GM20000 (cell line): ENCODE measurements around the gene ARMC7.
A peak's percentile ranks its signal among the peaks of the same experiment; 100 is the strongest.

ENCODE experiments used
- DNase-seq: peaks from one replicate; pipeline ENCODE4 v3.0.0; 2012; ENCODE audit warnings: low spot score
- CTCF ChIP-seq: IDR thresholded peaks from 2 replicates; pipeline ENCODE4 v1.5.1; 2012; ENCODE audit warnings: mild to moderate bottlenecking, control low read depth; ENCODE audit errors: extremely low read depth, missing control alignments

Gene ARMC7

DNA sequence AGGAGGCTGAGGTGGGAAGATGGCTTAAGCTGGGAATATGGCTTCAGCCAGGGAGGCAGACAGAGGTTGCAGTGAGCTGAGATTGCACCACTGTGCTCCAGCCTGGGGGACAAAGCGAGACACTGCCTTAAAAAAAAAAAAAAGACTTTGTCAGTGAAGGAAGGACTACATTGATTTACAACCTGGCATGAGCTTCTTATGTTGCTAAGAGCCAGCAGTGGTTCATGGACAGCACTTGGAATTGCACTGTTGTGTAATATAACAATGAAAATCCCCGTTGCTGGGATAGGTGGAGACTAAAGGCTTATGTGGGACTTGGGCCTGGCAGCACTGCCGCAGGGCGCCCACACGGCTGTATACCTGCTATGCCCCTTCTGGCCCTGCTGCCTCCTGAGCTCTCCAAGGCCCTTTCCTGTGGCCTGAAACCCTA is 36.1 kb upstream of the ARMC7 start:
- no peak for TF ChIP-seq CTCF
- DNase-seq = no peak

GRCh38 chr17:75074532-75074931 is 35.2 kb upstream of the ARMC7 start:
- no peak for DNase-seq
- no peak for TF ChIP-seq CTCF

DNA sequence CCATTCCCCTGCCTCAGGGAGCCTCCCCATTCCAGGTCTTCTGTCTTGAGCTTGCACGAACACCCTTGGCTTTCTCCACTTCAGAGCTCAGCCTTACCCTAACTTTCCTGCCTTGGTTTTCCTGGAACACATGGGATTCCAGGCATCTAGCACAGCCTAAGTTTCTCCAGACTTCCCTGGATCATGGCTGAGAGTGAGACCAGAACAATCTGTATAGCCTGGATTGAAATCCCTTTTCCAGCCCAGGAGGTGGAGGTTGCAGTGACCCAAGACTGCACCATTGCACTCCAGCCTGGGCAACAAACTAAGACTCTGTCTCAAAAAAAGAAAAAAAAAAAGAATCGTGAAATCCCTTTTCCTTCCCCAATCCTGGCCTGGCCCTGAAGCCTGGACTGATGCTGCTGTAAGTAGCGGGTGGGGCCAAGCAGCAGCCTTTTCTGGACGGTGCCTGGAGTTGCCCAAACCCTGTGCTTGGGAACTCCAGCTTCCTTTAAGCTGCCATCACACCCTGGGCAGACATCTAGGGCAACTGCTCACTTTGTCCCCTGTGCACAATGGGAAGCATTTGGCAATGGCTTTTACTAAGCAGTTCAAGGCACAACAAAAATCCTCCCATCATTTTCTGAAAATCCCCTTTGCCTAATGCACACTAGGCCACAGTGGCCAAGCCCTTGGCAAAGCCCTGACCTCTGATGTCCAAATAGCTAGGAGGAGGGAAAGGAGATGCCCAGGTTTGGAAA is 34.0 kb upstream of the ARMC7 start:
- no peak for DNase-seq
- no peak for TF ChIP-seq CTCF

DNA sequence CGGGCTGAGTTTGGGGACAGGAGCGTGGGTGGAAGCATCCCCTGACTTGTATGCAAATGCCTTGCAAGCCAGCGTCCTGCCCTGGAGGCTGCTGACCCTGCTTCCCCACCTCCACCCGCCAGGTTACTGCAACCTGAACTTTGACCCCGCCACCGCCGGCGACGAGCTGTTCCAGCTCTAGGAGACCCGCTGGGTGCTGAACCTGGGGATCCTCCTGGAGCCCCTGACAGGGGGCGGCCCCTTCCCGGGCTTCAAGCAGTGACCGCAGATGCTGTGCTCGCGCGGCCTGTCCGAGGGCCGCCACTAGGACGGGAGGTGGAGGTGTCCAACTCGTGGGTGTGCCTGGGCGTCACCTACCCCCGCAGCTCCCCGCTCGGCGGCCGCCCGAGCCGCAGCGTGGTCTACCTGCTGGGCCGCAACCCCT is 32.7 kb upstream of the ARMC7 start:
- no peak for DNase-seq
- no peak for TF ChIP-seq CTCF

GRCh38 chr17:75077496-75078283 is 32.1 kb upstream of the ARMC7 start:
- peak; percentile 82 for DNase-seq
- peak; percentile 42 for TF ChIP-seq CTCF

GRCh38 chr17:75078284-75079022 is 31.3 kb upstream of the ARMC7 start:
- peak; percentile 77 for DNase-seq
- TF ChIP-seq CTCF = no peak

GRCh38 chr17:75079023-75079373 is 30.8 kb upstream of the ARMC7 start:
- DNase-seq = no peak
- no peak for TF ChIP-seq CTCF
